SK-N-MC (cell line): Measurements from ENCODE around the gene CFAP61.

Experiments used
- EZH2 ChIP-seq: fragments of 200-600 bp; sonication (generic); IDR thresholded peaks from one replicate; pipeline ENCODE4 v1.6.1; 2017; ENCODE audit warnings: antibody characterized with exemption
- FOXP2 ChIP-seq: optimal IDR thresholded peaks from 2 replicates; pipeline ENCODE3; 2011; ENCODE audit warnings: mild to moderate bottlenecking, moderate library complexity; ENCODE audit not compliant: insufficient read depth; ENCODE audit errors: extremely low read length, control extremely low read depth
- POLR2AphosphoS5 ChIP-seq: IDR thresholded peaks from 2 replicates; pipeline ENCODE4 v1.6.1; 2012; ENCODE audit warnings: mild to moderate bottlenecking, low read depth, low read length, borderline replicate concordance

DNA sequence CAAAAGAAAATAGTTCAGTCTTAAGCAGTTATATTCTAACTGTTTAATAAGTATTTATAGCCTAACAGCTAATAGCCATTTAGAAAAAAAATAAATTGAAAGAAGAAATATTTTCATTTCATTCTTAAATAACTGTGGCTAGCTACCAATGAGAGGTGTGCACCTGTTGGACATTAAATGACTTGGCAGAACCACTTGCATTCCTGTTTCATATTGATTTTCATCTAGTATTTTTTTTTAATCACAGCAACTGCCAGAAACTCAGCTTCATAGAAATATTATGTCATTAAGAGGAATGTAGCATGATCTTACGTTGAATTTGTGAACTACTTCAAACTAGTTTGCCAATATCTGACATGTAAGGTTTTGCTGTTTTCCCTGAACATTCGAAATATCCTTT lies 25.0 kb upstream of the CFAP61 start:
- TF ChIP-seq POLR2AphosphoS5 (no peak), EZH2 (no peak), FOXP2 (no peak)
